CD4-positive, alpha-beta T cell treated with Interleukin-4 for 4 hours (primary cell): ENCODE data around the gene PERM1.

Experiments used
- DNase-seq: peaks from one replicate; pipeline ENCODE4 v3.0.0-alpha.2; 2020

Gene PERM1

DNA sequence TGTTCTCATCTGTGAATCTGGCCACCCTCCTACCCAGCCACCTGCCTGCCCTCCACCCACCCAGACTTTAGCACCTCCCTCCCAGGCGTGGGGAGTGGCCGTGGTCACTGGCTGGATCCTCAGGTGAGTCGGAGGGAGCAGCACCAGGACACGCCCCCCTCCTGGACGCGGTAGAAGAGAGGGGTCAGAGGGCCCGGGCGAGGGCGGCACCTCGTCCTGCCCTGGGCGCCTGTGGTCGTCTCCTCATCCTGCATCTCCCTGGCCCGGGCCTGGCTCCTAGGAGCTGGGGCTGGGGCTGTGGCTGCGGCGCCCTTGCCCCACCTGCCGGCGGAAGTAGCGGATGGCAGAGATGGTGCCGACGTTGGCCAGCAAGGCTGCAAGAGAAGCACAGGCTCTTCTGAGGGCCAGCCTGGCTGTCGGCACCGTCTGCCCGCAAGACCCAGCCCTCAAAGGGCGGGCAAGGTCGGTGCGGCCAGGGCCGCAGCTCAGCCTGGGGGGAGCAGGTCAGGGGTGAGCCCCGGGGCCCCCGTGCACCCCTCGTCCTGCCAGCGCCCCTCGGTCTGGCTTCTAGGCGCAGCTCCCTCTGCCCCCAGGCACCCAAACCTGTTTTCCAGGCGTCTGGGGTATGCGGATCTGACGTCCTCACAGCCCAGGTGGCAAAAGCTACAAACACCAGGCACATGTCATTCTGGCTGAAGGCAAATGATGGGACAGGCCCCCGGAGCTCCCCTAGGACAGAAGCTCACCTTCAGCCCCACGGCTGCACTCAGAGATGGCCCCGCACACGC is 5.8 kb downstream of the PERM1 start:
- peak; percentile 57 for DNase-seq

DNA sequence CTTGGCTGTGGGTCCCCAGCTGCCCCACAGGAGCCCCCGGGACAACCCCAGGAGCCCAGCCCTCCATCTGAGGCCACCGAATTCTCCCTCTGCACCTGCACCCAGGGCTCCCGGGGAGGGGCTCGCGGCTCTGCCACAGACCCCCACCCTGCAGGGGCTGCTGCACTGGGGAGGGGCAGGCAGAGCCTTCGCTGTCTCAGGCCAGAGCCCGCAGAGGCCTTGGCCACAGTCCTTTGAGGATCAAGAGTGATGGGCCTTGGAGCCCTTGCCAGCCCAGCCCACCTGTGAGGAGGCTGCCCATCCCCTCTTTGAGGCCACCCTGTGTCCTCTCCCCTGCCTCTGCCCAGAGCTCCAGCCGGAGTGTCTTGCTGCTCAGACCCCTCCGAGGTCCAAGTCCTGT is 6.5 kb downstream of the PERM1 start:
- DNase-seq, result no peak

DNA sequence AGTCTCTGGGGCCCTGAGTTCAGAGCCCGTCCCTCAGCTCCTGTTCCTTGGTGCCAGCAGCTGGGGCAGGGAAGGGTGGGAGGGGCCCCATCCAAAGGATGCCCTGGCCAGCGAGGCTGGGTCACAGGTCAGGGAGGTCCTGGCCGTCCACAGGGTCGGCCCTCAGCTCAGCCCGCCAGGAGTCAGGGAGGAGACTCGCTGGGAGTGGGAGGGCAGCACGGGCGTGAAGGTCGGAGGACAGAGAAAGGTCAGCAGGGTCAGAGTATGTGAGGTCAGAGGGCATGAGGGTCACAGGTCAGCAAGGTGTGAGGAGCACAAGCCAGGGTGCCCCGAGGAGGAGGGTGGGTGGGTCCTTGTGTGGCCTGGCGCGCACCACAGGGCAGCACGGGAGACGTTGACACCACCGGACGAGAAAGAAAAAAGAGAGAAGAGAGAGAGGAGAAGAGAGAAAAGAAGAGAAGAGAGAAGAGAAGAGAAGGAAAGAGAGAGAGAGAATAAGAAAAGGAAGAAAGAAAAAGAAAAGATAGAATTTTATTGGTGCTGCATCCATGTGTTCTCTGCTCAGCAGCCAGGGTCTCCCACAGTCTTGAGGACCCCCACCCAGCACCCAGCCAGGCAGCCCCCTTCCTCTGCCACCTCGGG is 7.1 kb downstream of the PERM1 start:
- no peak for DNase-seq

DNA sequence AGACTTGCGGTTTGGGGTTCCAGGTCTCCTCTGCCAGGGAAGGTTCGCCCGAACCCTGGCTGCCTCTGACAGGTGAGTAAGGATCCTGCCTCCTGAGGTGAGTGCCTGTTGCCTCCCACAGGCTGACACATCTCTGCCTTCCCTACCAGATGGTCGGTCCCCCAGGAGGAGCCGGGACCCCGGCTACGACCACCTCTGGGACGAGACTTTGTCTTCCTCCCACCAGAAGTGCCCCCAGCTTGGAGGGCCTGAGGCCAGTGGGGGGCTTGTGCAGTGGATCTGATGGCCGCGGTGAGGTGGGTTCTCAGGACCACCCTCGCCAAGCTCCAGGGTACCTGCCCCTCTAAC is 7.6 kb downstream of the PERM1 start:
- DNase-seq, result no peak

DNA sequence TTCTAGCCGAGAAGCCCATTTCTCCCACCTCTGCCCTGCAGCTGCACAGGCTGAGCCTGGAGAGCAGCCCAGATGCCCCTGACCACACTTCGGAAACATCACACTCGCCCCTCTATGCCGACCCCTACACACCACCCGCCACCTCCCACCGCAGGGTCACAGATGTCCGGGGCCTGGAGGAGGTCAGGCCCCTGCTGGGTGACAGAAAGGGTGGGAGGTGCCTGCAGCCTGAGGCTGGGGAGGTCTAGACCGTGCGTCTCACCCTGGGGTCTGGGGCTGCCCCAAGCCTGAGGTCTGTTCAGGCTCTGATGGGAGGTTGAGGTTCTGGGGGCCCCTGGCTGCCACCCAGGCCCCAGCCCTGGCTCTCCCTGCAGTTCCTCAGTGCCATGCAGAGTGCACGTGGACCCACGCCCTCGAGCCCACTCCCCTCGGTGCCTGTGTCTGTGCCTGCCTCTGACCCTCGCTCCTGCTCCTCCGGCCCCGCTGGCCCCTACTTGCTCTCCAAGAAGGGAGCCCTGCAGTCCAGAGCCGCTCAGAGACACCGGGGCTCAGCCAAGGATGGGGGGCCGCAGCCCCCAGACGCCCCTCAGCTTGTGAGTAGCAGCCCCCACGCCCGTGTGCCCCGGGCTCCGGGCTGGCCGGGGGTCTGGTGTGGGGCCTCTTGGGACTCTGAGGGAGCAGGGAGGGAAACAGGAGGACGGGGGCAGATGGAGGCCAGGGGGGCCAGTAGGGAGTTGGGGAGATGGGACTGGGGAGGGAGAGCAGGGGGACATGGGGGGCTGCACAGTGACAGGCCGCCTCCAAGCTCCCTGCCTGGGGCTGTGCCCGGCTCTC is 8.2 kb downstream of the PERM1 start:
- DNase-seq, result no peak

DNA sequence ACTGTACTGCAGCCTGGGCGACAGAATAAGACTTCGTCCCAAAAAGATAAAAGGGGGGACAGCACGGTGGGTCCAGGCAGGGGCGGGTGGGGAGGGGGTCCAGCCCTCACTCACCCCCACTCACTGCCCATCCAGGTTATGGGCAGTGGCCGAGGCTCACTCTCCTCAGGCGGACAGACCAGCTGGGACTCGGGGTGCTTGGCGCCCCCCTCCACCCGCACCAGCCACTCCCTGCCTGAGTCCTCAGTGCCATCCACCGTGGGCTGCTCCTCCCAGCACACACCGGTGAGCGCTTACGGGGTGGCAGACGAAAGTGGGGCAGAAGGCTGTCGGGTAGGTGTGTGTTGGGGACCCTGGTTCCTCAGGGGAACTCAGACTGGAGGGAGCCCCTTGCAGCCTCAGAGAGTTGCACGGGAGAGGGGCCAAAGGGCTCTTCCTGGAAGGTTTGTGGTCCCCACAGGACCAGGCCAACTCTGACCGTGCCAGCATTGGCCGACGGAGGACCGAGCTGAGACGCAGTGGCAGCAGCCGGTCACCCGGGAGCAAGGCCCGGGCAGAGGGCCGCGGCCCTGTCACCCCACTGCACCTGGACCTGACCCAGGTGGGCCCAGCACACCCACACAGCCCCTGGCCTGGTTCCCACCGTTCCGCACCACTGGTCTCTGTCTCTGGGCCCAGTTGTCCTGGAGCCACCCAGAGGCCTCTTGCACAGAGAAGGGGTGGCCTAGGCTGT is 9.0 kb downstream of the PERM1 start:
- DNase-seq, result no peak

DNA sequence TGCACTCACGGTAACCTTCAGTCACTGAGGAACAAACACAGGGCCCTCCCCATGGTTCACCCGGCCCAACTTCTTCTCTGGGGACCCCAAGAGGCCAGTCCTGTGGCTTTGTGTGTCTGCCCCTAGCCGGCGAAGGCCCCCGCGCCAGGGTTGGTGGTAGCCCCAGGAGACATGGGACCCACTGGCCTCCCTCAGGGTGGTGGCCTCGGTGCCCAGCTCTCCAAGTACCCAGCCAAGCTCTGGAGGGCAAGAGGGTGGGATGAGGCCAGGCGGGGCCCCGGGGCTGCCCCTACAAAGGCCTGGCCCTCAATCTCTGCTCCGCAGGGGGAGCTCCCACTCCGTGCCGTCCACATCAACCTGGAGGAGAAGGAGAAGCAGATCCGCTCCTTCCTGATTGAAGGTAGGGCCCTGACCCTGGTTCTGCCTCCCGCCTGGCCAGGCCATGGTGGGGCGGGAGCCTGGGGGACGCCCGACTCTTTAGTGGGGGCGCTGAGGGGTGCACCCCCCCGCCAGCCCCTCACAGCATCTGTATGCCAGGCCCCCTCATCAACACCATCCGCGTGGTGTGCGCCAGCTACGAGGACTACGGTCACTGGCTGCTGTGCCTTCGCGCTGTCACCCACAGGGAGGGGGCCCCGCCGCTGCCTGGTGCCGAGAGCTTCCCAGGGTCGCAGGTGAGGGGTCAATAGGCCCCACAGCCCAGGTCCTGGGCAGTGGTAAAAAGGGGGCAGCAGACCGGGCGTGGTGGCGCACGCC is 10.0 kb downstream of the PERM1 start:
- DNase-seq, result no peak

DNA sequence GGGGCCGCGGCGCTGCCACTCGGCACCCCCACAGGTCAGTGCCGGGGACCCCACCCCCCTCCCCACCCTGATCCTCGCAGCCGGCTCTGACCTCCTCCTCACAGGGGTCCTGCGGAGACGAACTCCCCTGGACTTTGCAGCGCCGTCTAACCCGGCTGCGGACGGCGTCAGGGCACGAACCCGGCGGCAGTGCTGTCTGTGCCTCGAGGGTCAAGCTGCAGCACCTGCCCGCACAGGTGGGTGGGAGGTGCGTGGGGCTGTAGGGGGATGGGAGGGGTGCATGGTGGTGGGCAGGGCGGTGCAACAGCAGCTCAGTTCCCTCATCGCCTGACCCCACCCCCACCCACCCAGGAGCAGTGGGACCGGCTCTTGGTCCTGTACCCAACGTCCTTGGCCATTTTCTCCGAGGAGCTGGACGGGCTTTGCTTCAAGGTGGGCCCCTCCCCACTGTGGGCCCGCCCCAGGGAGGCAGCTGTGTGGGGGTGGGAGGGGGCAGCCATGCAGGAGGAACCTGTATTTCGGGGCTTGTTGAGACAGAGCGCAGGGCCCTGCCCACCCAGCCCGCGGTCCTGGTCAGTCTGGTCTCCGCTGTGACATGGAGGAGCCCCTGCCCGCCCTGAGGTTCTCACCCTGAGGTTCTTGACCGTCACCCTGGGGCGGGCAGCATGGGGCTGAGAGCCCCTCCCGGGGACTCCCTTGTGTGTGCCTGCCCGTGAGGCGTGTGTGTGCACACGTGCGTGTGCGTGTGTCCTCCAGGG is 10.7 kb downstream of the PERM1 start:
- no peak for DNase-seq

DNA sequence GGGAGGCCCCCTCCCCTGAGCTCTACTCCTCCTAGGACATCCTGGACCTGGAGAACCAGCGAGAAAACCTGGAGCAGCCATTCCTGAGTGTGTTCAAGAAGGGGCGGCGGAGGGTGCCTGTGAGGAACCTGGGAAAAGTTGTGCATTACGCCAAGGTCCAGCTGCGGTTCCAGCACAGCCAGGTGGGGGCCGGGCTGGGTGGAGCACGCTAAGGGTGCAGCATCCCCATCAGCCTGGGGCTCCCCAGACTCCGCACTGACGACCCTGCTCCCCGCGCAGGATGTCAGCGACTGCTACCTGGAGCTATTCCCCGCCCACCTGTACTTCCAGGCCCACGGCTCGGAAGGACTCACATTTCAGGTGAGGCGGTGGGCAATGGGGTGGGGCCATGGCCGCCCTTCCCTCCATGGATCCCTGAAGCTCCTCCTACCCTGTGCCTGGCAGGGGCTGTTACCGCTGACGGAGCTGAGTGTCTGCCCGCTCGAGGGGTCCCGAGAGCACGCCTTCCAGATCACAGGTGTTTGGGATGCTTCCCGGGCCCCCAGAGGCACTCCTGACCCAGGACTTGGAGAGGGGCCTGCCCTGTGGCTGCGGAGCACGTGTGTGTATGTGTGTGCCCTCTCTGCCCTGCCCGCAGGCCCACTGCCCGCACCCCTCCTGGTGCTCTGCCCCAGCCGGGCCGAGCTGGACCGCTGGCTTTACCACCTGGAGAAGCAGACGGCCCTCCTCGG is 11.5 kb downstream of the PERM1 start:
- no peak for DNase-seq

DNA sequence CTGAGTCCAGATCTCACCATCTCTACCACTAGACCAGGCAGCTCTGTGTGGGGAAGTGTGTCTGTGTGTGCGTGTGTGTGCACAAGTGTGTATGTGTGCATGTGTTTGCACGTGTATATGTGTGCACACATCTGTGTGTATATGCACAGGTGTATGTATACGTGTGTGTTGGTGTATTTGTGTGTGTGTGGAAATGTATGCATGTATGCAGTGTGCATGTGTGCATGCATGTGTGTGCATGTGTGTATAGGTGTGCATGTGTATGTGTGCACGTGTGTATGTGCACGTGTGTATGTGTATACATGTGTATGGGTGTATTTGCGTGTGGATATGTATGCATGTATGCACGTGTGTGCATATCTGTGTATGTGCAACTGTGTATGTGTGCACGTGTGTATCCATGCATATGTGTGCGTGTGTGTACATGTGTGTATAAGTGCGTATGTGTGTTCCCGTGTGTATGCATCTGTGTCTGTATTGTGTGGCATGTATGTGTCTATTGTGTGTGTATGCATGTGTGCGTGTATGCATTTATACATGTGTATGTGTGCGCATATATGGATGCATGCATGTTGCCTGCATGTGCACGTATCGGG is 12.5 kb downstream of the PERM1 start:
- DNase-seq, result no peak

DNA sequence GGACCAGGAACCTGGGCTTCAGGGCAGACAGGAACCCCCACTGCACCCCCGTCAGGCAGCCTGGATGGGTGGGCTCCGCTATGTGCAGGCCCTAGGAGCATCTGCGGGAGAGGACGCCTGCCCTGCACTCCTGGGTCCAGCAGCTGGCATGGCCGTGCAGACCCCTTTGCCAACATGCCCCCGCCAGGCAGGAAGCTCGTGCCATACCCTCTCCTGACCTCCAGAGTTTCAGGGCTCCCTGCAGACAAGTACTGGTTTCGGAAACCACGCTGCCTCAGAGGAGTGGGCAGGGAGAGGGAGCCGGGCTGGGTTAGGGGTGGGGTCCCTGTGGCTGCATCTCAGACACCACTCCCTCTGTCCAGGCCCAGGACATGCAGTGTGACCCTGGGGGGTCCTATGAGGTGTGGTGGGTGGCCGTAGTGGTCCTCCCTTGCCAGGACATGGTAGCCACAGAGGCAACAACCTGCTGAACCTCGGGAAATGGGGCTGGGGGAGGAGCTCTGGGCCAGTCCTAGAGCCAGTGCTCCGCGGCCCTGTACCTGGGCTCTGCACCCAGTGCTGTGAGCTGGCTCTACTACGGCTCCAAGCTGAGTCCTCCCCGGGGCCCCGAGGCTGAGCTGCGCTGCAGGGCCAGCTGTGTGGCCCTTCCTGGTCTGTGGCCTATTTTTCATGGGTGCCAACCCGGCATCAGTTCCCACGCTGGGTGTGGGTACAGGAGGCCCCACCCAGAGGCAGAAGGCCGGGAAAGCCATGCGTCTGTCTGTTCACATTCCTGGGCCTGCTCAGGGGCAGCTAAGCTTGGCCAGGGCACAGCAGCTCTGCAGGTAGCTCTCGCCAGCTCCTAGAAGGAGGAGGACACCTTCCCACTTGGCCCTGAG is 14.2 kb downstream of the PERM1 start:
- DNase-seq, result no peak

DNA sequence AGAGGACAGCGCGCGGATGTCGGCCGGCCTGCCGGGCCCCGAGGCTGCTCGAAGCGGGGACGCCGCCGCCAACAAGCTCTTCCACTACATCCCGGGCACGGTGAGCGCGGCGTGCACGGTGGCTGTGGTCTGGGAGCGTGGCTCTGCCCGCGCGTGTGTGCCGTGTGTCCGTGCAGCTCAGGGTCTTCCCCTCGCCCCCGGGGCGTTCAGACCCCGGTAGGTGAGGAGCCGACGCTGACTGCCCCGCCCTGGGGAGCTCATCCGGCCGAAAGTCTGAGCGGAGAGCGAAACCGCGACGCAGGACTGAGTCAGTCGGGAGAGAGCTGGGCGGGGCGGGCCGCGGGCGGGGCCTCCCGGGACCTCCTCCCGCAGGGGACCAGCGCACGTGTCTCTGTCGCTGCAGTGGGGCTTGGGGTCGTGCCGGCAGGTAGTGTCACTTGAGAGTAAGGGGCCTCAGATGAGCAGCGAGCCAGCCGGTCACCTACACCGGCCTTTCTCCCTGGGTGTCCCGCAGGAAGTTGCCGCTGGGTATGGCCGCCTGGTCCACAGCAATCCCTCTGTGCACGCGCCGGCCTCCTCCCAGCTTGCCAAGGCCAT is 15.1 kb downstream of the PERM1 start:
- DNase-seq, result peak; percentile 78

DNA sequence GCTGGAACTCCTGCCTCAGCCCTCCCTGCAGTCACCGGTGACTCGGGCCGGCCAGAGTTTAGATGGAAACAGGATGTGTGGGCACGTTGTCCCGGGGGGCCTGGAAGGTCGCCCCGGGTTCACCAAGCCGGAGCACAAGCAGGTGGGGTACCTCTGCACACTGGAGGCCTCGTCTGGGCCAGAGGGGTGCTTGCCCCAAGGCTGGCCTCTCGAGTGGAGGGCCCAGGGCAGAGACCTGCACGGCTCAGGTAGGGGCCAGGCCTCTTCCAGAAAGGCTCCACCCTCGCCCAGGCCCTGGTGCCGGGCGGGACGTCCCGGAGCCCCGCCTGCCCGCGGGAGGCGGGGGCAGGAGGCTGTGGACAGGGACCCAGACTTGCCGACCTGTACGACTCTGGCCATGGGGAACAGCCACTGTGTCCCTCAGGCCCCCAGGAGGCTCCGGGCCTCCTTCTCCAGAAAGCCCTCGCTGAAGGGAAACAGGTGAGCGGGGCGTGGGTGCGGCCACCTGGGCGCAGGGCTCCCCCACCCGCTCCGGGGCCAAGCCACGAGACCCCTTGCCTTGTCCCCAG is 15.7 kb downstream of the PERM1 start, which contains the start of gene PLEKHN1:
Gene PLEKHN1 (plus strand): TSS at position 348 of the 569 bp plus-strand sequence. CDS start 50 bp downstream, at position 398.
- DNase-seq, result peak; percentile 25

DNA sequence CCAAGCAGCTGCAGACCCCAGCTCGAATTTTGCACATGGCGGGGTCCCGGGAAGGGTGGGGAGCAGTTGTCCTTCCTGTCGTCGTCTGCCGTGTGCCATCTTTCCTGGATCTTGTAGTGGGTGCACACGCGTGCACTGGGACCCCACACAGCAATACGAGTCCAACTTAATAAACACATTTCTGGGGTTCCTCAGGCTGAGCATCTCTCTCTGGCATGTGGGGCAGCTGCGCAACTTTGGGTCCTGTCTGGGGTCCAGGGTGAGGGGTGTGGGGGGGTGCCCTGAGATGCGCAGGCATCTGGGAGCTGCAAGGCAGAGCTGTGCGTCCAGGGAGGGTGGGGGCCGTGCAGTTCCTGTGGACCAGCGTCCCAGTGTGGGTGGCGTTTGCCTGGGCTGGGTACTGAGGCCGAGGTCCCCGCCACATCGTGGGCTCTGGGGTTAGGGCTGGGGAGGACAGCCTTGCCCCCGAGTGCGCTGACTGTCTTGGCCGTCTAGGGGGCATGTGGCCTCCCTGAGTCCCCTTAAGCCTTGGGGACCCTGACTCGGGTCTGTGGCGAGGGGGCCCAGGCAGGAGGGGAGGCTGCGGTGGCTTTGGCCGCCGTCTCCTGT is 16.3 kb downstream of the PERM1 start:
- DNase-seq, result no peak

DNA sequence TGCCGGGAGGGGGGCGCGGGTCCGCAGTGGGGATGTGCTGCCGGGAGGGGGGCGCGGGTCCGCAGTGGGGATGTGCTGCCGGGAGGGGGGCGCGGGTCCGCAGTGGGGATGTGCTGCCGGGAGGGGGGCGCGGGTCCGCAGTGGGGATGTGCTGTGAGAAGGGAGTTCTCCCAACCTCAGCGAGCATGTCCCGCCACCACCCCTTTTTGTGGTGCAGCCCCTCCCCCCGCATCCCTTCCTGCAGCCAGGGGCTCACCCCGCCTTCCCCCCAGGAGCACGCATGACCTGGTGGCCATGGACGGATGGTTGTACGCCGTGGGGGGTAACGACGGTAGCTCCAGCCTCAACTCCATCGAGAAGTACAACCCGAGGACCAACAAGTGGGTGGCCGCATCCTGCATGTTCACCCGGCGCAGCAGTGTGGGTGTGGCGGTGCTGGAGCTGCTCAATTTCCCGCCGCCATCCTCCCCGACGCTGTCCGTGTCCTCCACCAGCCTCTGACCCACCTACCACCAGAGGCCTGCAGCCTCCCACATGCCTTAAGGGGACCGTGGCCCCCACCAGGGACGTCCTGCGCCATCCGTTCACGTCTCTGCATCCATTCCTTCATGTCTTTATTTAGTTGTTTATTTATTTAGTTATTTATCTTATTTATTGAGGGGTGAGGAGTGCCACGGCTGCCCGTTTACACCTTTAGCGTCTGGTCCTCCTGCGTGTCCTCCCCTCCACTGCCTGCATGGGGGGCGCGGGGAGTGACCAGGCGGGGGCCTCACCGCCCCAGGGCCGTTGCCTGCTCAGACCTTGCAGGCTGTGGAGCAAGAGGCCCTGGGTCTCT is 17.0 kb downstream of the PERM1 start:
- DNase-seq, result no peak

DNA sequence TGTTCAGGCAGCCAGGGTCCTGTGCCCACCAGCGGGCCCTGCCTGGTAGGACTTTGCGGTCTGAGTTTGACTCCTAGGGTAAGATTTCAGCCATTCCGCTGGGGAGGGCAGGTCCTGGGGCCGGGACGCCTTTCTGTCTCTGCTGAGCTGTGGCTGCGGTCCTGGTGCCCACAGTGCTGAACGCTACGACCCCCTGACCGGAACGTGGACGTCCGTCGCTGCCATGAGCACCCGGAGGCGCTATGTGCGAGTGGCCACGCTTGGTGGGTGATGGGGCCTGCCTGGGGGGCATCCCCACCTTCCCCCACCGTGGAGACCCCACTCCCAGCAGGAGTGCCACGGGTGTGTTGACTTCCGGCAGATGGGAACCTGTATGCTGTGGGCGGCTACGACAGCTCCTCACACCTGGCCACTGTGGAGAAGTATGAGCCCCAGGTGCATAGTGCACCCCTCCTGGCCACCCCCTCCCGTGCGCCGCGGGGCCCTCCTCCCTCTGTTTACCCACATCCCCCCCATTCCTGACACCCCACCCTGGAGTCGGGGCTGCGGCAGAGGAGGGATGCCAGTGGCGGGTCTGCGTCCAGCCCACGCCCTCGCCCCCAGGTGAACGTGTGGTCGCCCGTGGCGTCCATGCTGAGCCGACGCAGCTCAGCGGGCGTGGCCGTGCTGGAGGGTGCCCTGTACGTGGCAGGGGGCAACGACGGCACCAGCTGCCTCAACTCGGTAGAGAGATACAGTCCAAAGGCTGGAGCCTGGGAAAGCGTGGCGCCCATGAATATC is 18.0 kb downstream of the PERM1 start:
- DNase-seq, result no peak
